ENCODE measurements around the gene DCP2.

- TF ChIP-seq CTCF (IDR thresholded peaks at IDR 0.05) = no peak
- no peak for TF ChIP-seq POLR2A (IDR thresholded peaks at IDR 0.05)
Measured at GRCh38 chr5:113017881-113018635, 41.5 kb downstream of the DCP2 start.

Measured in Peyer's patch (tissue), 4 donors.